Lower leg skin (tissue), 4 donors: Measurements from ENCODE around the gene APP. TPM values are rescaled to one million over a fixed set of nuclear protein-coding genes. Genes with fewer than 3 reads are reported as not detected.
"Not testable (repeated sequence)": the region's sequence is repeated elsewhere in the genome, so short reads cannot be mapped to it uniquely, and the experiment has no call there.

Experiments used
- DNase-seq, 2 donors: peaks; one replicate each; pipeline ENCODE4 v3.0.0-alpha.2; 2019; ENCODE audit warnings: low spot score in 2 of 2
- H3K4me3 ChIP-seq: fragments of 200-600 bp; sonication (generic); 2 replicates; pipeline ENCODE4 v1.5.1; 2017; ENCODE audit warnings: mild to moderate bottlenecking, low read depth; ENCODE audit not compliant: poor library complexity, severe bottlenecking
- POLR2A ChIP-seq, 2 donors: fragments of 450-650 bp; IDR thresholded peaks; one replicate each; pipeline ENCODE4 v1.6.1; 2016 to 2017; ENCODE audit warnings: antibody characterized with exemption in 2 of 2, mild to moderate bottlenecking in 1 of 2, moderate library complexity in 1 of 2
- WGBS, 2 donors: methylation state at CpG; one replicate each; pipeline ENCODE4 v1.1.5; 2018; 5-methylcytosine and 5-hydroxymethylcytosine counted together
- intact Hi-C: fragments of 100-400 bp; cut with DNase I; formaldehyde crosslinking; loops from one replicate; pipeline ENCODE4 v1.15.0; 2023; ENCODE audit warnings: low total_unique reads
- total RNA-seq, 4 donors: library from RNA; depleted of rRNA; stranded (reverse); fragments of >200 nt; gene quantifications; one replicate each; pipeline ENCODE4 v1.1.0, GENCODE V29; 2016
- TF ChIP-seq, protein P1 (sequence below), 3 donors: fragments of 450-650 bp; IDR thresholded peaks; one replicate each; pipeline ENCODE4 v1.5.1; 2016; ENCODE audit warnings: antibody characterized with exemption in 3 of 3, mild to moderate bottlenecking in 3 of 3, moderate library complexity in 2 of 3

APP gene
- total RNA-seq, 4 donors from 2014 or later, result 240 to 403 (median 331) TPM

DNA sequence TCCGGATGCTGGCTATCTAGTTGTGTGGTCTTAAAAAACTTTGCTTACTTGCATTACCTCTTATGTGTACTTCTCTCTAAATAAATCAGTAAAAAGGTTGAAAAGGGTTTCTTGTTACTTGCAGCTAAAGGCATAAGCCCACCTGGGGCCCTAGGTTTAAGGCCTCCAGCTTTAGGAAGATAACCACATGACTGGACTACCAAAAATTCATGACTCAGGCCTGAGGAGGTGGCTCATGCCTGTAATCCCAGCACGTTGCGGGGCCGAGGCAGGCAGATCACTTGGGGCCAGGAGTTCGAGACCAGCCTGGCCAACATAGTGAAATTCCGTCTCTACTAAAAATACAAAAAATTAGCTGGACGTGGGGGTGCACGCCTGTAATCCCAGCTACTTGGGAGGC, 142.9 kb downstream of the APP start:
- H3K4me3 ChIP-seq, result no peak overlapping the region
- WGBS, 2 donors, result 95 to 99% methylated on average over 8 of the region's 8 CpGs
- intact Hi-C loops, result no loop called here
- DNase-seq, result no peak
- TF ChIP-seq POLR2A (IDR thresholded peaks at IDR 0.05), result no peak
- TF ChIP-seq, protein P1, sequence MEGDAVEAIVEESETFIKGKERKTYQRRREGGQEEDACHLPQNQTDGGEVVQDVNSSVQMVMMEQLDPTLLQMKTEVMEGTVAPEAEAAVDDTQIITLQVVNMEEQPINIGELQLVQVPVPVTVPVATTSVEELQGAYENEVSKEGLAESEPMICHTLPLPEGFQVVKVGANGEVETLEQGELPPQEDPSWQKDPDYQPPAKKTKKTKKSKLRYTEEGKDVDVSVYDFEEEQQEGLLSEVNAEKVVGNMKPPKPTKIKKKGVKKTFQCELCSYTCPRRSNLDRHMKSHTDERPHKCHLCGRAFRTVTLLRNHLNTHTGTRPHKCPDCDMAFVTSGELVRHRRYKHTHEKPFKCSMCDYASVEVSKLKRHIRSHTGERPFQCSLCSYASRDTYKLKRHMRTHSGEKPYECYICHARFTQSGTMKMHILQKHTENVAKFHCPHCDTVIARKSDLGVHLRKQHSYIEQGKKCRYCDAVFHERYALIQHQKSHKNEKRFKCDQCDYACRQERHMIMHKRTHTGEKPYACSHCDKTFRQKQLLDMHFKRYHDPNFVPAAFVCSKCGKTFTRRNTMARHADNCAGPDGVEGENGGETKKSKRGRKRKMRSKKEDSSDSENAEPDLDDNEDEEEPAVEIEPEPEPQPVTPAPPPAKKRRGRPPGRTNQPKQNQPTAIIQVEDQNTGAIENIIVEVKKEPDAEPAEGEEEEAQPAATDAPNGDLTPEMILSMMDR (IDR thresholded peaks at IDR 0.05), result no peak

DNA sequence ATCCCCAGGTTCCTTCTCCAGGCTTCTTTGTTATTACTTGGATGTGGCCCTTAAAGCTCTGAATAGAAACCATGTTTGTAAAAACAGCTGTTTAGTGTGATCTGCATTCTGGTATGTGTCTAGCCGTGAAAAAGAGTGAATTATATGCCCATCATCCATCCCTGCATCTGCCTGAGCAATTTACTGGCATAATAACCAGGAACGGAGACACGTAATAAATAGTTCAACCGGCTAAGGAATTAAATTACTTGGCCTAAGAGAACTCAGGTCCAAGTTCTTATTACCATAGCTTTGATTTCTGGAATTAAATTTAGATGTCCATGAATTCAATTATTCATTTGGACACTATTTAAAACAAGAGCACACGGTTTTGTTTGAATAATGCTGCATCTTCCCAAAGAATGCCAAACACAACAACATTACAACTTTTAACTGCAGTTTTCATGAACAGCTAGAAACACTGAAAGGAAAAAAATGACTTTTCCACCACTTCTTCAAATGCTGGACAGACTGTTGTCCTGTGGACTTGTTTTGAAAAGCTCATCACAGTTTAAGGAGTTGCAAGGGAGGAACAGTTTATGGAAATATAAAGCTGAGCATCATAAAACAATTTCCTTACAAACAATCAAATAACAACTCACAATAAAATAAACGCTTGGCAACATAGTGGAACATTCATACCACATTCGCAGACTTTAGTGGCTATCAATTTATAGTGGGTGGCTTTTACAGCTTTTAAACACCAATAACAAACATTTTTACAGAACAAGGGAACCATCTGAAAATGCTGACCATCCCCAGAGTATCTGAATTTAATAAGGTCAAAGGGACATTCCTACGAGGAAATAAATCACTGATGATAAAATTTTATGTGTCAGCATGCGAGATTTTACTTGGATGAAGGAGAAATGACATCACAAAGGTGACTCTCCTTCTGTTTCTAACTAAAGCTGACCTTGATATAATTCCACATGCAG, 144.7 kb downstream of the APP start:
- no peak for TF ChIP-seq POLR2A (IDR thresholded peaks at IDR 0.05)
- TF ChIP-seq, protein P1 (IDR thresholded peaks at IDR 0.05), result no peak
- no peak for DNase-seq
- H3K4me3 ChIP-seq, result no peak overlapping the region
- intact Hi-C loops, result no loop called here
- 56 to 59% methylated on average over 9 of the region's 9 CpGs for WGBS, 2 donors

DNA sequence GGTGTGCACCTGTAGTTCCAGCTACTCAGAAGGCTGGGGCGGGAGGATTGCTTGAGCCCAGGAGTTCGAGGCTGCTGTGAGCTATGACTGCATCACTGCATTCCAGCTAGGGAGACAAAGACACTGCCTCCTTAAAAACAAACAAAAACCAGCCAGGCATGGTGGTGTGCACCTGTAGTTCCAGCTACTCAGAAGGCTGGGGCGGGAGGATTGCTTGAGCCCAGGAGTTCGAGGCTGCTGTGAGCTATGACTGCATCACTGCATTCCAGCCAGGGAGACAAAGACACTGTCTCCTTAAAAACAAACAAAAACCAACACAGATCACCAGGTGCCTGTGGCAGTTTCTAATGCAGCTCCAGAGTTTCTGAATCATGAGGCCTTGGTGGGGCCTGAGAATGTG, 147.2 kb downstream of the APP start:
- DNase-seq, H3K4me3 ChIP-seq, intact Hi-C loops: not testable (repeated sequence)
- 91 to 95% methylated on average over 4 of the region's 4 CpGs for WGBS, 2 donors

DNA sequence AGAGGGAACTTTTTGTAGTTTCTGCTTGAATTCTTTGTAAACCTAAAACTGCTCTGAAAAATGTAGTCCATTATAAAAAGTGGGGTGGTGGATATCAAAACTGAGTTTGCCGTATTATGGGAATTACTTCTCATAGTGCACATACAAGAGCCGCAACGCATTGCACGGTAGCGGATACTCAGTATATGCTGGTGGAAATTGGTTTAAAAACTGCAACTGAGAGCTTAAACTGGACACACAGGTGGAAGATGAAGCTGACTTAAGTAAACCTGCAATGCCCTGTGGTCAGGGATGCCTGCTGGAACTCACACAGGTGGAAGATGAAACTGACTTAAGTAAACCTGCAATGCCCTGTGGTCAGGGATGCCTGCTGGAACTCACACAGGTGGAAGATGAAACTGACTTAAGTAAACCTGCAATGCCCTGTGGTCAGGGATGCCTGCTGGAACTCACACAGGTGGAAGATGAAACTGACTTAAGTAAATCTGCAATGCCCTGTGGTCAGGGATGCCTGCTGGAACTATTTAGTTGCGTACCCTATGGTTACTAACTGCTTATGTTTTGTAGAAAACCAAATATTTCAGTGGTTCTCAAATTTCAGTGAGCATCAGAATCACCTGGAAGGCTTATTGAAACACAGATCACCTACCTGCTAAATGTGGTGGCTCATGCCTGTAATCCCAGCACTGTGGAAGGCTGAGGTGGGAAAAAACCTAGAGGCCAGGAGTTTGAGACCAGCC, 147.8 kb downstream of the APP start:
- intact Hi-C loops, DNase-seq, H3K4me3 ChIP-seq: not testable (repeated sequence)
- 97% methylated on average over 6 of the region's 6 CpGs for WGBS, 2 donors

DNA sequence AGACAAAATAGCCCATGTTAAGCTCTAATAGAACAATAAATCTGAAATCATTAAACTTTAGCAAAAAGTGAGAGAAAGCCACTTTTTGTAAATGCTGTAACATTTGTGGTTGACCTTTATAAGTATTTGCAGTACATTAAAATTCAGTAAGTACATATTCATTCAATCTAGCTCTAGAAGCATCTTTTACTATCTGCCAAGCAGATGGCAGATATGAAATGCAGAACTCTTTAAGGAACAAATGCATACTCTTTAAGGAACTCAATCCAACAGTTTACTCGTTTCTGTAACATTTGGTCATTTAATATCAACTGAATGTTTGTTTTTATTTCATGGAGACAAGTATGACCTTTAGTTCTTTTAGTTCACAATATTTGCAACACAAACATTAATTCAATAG, 150.1 kb downstream of the APP start:
- TF ChIP-seq POLR2A (IDR thresholded peaks at IDR 0.05), result no peak
- TF ChIP-seq, protein P1 (IDR thresholded peaks at IDR 0.05), result no peak
- DNase-seq, result no peak
- 84 to 88% methylated on average over 1 of the region's 1 CpG for WGBS, 2 donors
- intact Hi-C loops, result no loop called here
- no peak overlapping the region for H3K4me3 ChIP-seq

DNA sequence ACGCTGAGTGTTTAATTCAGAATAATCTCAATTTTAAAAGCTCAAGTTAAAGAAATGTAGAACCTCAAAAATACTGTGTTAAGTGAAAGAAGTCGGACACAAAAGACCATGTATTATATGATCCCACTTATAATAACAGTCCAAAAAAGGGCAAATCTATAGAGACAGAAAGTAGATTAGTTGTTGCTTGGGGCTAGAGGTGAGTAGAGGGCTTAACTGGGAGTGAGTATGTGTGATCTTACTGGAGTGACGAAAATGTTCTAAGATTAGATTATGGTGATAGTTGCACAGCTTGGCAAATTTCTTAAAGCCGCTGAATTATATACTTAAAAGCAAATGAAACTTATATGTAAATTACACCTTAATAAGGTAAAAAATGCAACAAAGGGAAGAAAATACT, 150.5 kb downstream of the APP start:
- WGBS, 2 donors, result 95 to 96% methylated on average over 4 of the region's 4 CpGs
- intact Hi-C loops, result no loop called here
- no peak for TF ChIP-seq POLR2A (IDR thresholded peaks at IDR 0.05)
- TF ChIP-seq, protein P1 (IDR thresholded peaks at IDR 0.05), result no peak
- H3K4me3 ChIP-seq, result no peak overlapping the region
- no peak for DNase-seq
